ENCODE measurements around the gene NAT16.
A peak's percentile ranks its signal among the peaks of the same experiment; 100 is the strongest.
"Not testable (repeated sequence)": the region's sequence is repeated elsewhere in the genome, so short reads cannot be mapped to it uniquely, and the experiment has no call there.

The NAT16 gene

GRCh38 chr7:101180130-101180755 is at the start of gene NAT16:
Gene NAT16, minus strand, starts transcription at chr7:101180293. Its CDS starts 5,486 bp downstream, at chr7:101174807.
- no peak for DNase-seq

- no peak for DNase-seq
Observed at GRCh38 chr7:101226721-101227120, 46.6 kb upstream of the NAT16 start.

GRCh38 chr7:101225650-101226049 is 45.6 kb upstream of the NAT16 start:
- DNase-seq = no peak

- DNase-seq = no peak
Observed at GRCh38 chr7:101223528-101223927, 43.4 kb upstream of the NAT16 start.

- DNase-seq = no peak
Observed at GRCh38 chr7:101222275-101222830, 42.3 kb upstream of the NAT16 start.

GRCh38 chr7:101220295-101220694 is 40.2 kb upstream of the NAT16 start:
- DNase-seq = no peak

GRCh38 chr7:101218236-101219125 is 38.4 kb upstream of the NAT16 start:
- peak in 2 of 56 donors; percentile 36 to 43 for DNase-seq

- peak; percentile 46 to 97 (median 90) for DNase-seq
Observed at GRCh38 chr7:101217388-101218235, 37.5 kb upstream of the NAT16 start, which contains the start of the genes PLOD3 and ZNHIT1. Gene PLOD3, minus strand, starts transcription at chr7:101217581. Its CDS starts 307 bp downstream, at chr7:101217274. Gene ZNHIT1, plus strand, starts transcription at chr7:101218165. Its CDS starts 31 bp downstream, at chr7:101218196.

- DNase-seq = peak in 6 of 56 donors; percentile 20 to 58 (median 42)
Observed at GRCh38 chr7:101216860-101217387, 36.8 kb upstream of the NAT16 start.

- peak in 1 of 56 donors; percentile 27 for DNase-seq
Observed at GRCh38 chr7:101216001-101216859, 36.1 kb upstream of the NAT16 start.

GRCh38 chr7:101212014-101212413 is 31.9 kb upstream of the NAT16 start:
- no peak for DNase-seq

- DNase-seq = no peak
Observed at GRCh38 chr7:101211501-101211900, 31.4 kb upstream of the NAT16 start.

GRCh38 chr7:101210143-101210542 is 30.1 kb upstream of the NAT16 start:
- no peak for DNase-seq

GRCh38 chr7:101208794-101209193 is 28.7 kb upstream of the NAT16 start:
- no peak for DNase-seq

- DNase-seq = no peak
Observed at GRCh38 chr7:101207459-101207858, 27.4 kb upstream of the NAT16 start.

- DNase-seq = no peak
Observed at GRCh38 chr7:101206665-101207042, 26.6 kb upstream of the NAT16 start.

- peak in 1 of 56 donors; percentile 1 for DNase-seq
Observed at GRCh38 chr7:101205901-101206664, 26.0 kb upstream of the NAT16 start.

- not testable (repeated sequence) for DNase-seq
Observed at GRCh38 chr7:101203740-101204738, 23.9 kb upstream of the NAT16 start.

All from nucleus accumbens (tissue), 56 donors.